HG02973 (cell line): Measurements from ENCODE around the gene MLLT10.

ENCODE experiments used
- ATAC-seq: cut with Tn5 transposase; IDR thresholded peaks from one replicate; pipeline ENCODE4 v1.9.1; 2021; ENCODE audit warnings: moderate library complexity; ENCODE audit not compliant: unreplicated experiment

Gene MLLT10

GRCh38 chr10:21727452-21728168 lies 193.6 kb downstream of the MLLT10 start:
- ATAC-seq, result no peak

DNA sequence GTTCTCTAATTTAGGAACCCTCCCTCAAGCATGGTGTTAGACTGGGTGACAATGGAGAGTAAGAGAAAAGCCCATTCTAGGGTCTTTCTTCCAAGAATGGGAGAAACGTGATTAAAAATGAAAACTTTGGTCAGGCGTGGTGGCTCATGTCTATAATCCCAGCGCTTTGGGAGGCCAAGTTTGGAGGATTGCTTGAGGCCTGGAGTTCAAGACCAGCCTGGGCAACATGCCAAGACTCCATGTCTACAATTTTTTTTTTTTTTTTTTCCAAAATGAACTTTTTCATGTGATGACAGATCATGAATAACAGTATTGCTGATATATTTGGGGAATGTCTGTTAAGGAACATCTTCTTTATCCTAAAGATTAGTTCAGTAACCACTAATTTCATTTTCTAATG lies 194.6 kb downstream of the MLLT10 start:
- ATAC-seq, result no peak

DNA sequence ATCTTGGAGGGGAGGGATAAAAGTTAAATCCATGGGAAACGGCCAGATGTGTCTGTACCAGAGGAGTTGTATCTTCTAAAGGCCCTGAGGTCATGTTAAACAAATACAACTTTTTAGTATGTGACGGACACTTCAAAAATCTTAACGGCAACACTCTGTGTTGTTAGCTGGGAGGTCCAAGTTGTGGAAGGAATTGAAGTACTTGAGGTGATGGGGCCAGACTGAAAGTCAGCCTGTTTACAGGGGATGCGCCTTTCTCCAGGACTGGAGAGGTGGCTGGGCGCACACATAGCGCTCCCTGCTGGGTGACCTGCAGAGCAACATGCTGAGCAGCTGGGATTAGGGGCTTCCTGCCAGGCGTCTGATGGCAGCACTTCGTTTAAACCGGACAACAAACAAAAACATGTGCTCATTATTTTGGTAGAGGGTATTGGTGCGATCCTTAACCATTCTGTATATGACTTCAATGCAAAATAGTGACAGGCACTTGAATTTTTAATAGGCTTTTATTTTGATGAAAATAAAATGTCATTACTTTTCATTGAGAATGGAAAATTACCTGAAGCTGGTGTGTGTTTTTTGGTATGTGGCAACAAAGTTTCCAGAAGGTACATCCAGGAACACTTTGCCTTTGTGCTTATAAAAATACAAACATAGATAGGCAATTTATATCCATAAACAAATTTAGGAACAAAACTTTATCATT lies 198.2 kb downstream of the MLLT10 start:
- peak; percentile 87 for ATAC-seq

- ATAC-seq, result no peak
Observed at GRCh38 chr10:21733710-21734109, 199.7 kb downstream of the MLLT10 start.

DNA sequence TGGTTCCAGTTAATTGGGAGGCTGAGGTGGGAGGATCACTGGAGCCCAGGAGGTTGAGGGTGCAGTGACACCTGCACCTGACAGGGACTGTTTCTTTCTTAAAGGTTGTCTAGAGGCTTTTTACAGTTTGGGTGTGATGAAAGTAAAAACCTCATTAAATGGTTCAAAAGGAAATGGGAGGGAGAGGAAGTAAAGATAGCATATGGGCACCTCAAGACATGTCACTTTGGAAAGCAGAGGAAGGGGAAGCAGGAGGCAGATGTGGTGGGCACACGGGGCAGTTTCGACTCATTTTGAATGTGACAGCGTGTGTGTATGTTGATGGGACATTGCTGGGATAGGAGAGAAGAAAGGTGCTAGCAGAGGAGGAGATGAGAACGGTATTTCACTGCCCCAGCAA lies 203.1 kb downstream of the MLLT10 start:
- no peak for ATAC-seq

DNA sequence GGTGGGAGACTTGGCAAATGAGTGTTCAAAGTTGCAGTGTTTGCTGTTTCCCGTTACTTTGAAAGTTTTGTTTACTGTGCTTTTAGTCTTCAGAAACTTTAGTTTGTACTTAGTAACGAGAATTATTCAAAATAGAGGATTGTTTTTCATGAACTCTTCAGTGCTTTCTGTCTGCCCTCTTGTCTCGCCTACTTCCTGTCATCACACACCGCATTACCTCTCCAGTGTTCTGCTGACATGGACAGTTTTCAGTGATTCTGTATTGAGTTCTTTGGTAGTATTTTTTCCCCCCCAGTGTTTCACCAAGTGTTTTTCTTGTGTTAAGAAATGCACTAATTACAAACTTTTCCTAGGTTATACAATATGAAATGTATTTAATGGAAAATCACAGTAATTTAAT lies 207.0 kb downstream of the MLLT10 start:
- no peak for ATAC-seq

GRCh38 chr10:21742740-21743412 lies 208.8 kb downstream of the MLLT10 start:
- no peak for ATAC-seq

GRCh38 chr10:21744223-21744622 lies 210.2 kb downstream of the MLLT10 start:
- no peak for ATAC-seq

- no peak for ATAC-seq
Observed at GRCh38 chr10:21746118-21746517, 212.1 kb downstream of the MLLT10 start.

- ATAC-seq, result no peak
Observed at GRCh38 chr10:21747809-21748208, 213.8 kb downstream of the MLLT10 start.

DNA sequence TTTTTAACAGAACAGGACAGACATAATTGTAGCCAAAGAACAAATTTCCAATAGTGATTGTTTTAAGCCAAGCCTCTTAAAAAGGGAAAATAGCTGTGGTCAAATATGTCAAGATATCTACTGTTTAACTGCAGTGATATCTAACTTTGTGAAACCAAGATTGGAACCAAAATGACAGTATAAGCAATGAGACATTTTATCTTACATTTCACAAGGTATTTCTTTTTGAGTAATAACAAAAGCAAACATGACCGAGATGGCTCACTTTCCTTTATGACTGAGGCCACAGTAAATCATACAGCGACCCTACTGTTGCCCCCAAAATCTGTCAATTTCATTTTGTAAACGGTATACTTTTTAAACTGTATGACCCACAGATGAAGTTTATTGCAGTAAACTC lies 215.8 kb downstream of the MLLT10 start:
- no peak for ATAC-seq

DNA sequence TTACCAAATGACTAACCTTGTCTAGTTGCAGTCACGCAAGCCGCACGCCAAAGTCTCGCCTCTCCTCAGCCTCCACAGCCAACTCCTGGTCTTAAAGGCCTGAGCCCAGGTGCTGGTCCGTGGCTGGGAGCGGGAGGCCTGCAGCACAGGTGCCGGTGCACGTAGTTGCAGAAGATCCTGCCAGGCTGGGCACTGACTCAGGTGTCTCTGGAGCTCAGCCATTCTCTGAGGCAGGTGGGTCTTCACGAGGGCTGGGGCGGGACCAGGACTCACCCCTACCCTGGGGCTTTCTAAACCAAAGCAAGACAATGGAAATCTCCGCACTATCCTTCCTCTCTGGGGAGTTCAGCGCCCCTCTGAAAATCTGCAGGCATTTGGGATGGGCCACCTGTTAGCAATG lies 216.4 kb downstream of the MLLT10 start:
- no peak for ATAC-seq

DNA sequence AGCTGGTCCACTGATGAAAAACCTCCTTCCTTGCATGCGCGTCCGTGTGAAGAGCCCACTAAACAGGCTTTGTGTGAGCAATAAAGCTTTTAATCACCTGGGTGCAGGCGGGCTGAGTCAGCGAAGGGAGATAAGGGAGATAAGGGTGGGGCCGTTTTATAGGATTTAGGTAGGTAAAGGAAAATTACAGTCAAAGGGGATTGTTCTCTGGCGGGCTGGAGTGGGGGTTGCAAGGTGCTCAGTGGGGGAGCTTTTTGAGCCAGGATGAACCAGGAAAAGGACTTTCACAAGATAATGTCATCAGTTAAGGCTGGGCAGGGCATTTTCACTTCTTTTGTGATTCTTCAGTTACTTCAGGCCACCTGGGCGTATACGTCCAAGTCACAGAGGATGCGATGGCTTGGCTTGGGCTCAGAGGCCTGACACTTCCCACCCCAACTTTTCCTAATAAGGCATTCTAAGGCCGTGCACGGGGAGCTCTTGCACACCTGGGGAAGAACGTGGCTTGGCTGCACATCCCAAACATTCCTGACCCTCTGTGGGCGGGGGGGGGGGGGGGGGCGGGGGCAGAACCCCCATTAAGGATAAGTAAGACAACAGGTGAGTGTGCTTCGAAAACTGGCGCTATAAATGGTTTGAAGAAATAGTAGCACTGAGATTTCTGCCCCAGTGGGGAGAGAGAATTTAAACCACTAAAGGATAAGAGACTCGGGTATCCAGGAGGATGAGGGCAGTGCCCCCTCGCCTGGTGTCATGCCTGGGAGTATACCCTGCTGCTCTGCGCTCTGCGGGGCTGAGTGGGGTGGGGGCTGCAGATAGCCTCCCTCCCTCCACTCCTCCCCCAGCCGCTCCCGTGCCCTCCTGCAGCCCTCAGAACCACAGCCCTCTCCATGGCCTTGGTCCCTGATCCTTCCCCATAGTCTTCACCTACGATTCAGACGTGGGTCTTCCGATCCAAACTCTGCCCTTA lies 217.6 kb downstream of the MLLT10 start:
- no peak for ATAC-seq

GRCh38 chr10:21753497-21754270 lies 219.7 kb downstream of the MLLT10 start:
- ATAC-seq, result no peak

DNA sequence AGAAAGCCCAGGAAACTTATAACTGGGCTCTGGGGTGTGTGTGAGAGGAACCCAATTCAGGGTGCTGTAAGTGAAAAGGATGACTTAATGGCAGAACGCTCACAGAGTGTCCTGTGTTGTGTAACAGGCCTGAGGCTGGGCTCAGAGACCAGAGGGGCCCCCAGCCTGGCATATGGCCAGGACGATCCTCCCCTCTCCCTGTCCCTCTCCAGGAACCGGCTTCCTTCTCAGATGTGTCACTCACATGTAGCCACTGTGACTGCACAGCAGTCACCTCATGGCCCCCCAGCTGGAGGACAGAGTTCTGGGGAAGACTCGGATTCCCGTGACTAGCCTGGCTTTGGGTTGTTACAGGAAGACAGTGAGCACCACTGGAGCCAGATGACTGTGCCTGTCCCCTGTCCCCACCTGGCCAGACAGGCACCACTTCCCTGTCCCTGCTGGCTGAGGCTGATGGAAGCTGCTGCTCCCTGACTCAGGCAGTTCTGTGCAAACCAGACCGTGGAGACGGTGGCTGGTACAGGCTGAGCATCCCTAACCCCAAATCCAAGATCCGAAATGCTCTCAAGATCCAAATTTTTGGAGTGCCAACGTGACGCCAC lies 220.5 kb downstream of the MLLT10 start:
- ATAC-seq, result no peak

DNA sequence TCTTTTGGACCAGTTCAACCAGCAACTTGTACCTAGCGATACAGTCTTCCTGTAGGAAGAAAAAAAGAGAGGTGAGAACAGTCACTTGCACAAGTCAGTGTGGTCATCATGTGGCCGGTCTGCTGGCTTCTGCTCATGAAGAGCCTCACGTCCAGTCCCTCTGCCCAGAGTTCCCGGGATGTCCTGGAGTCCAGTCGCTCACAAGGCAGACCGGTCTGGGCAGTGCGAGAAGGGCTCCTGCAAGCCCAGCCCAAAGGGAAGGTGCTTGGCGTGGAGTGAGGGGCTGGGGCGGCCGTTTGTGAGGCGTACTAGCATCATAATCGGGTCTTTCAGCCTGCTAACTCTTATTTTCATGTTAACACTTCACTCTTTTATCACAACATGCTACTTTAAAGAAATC lies 222.7 kb downstream of the MLLT10 start:
- no peak for ATAC-seq

DNA sequence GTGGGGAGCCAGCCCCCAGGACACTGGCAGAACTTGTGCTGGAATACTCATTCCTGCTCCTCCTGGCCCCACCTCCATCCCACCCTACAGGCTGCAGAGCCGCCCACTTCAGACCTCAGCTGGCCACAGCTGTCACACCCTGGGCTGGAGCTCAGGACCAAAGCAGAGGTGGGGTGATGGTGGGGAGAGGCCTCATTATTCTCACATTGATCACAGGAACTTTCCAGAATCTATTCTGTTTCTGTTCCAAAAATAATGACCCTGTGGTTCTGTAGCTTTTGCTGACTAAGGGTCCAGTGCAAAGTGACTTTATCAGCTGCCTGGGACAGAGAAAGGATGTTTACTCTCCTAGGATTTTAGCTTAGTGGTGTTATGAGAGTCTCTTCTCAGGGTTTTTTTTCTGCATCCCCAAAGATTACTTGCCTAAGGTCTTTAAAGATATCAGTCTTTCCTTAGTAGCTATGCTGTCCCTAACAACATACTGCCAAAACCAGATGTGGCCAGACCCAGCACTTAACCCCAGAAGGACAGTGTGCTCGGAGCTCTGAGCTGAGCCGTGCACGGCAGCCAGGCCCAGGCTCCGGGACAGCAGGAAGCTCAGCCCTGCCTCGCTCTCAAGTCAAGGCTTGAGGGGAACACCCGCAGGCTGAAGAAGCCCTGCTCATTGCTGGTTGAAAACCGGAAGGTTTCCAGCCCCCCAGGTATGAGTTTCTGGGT lies 223.3 kb downstream of the MLLT10 start:
- ATAC-seq, result no peak

GRCh38 chr10:21758239-21758638 lies 224.2 kb downstream of the MLLT10 start:
- no peak for ATAC-seq

DNA sequence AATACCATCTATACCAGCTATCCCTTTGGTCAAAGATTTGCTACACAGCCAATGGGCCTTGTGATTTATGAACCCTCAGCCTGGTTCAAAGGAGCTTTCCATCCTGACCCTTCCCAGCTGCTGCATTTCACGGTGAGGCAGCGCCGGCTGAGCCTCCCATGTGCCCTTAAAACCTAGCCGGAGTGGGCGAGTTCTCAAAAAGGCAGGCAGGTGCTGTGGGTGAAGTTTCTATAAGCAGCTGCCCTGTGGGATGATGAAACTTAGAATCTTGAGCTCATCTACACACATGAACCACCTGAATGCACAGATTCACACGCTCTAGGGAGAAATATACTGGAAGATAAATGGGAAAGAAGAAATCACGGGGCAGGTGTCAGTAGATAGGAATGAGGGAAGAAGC lies 224.7 kb downstream of the MLLT10 start:
- no peak for ATAC-seq
